Hepatocyte (in vitro differentiated cells): ENCODE data around the gene NHS.

ENCODE experiments used
- EZH2 ChIP-seq: fragments of 200-600 bp; sonication (generic); IDR thresholded peaks from 2 replicates; pipeline ENCODE4 v1.6.1; 2016; ENCODE audit warnings: antibody characterized with exemption, mild to moderate bottlenecking, borderline replicate concordance
- EZH2phosphoT487 ChIP-seq: fragments of 200-600 bp; sonication (generic); IDR thresholded peaks from one replicate; pipeline ENCODE4 v1.6.1; 2018; ENCODE audit warnings: antibody characterized with exemption, mild to moderate bottlenecking, low read depth, moderate library complexity; ENCODE audit not compliant: unreplicated experiment, severe bottlenecking
- TF ChIP-seq, protein P1 (sequence below): fragments of 200-600 bp; sonication (generic); IDR thresholded peaks from 2 replicates; pipeline ENCODE4 v1.5.1; 2016; ENCODE audit warnings: antibody characterized with exemption, mild to moderate bottlenecking; ENCODE audit not compliant: poor library complexity

DNA sequence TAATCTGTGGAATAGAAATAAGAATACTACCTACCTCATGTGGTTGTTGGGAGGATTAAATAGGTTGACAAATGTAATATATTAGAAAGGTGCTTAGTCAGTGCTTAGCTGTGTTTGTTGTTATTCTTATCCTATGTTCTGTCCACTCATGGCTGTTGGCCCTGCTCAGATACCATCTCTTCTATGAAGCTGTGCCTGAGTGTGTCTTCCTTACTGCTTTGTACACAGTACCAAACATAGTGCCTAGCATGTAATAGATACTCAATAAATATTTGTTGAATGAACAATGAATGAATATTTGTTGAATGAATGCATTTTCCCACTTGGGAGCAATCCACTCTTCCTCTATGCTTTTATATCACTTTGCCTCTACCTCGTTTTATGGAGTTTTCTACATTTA lies 57.2 kb downstream of the NHS start:
- TF ChIP-seq, protein P1, sequence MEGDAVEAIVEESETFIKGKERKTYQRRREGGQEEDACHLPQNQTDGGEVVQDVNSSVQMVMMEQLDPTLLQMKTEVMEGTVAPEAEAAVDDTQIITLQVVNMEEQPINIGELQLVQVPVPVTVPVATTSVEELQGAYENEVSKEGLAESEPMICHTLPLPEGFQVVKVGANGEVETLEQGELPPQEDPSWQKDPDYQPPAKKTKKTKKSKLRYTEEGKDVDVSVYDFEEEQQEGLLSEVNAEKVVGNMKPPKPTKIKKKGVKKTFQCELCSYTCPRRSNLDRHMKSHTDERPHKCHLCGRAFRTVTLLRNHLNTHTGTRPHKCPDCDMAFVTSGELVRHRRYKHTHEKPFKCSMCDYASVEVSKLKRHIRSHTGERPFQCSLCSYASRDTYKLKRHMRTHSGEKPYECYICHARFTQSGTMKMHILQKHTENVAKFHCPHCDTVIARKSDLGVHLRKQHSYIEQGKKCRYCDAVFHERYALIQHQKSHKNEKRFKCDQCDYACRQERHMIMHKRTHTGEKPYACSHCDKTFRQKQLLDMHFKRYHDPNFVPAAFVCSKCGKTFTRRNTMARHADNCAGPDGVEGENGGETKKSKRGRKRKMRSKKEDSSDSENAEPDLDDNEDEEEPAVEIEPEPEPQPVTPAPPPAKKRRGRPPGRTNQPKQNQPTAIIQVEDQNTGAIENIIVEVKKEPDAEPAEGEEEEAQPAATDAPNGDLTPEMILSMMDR = no peak
- no peak for TF ChIP-seq EZH2
- no peak for TF ChIP-seq EZH2phosphoT487
